ENCODE measurements around the gene TOR1B.

Gene TOR1B

DNA sequence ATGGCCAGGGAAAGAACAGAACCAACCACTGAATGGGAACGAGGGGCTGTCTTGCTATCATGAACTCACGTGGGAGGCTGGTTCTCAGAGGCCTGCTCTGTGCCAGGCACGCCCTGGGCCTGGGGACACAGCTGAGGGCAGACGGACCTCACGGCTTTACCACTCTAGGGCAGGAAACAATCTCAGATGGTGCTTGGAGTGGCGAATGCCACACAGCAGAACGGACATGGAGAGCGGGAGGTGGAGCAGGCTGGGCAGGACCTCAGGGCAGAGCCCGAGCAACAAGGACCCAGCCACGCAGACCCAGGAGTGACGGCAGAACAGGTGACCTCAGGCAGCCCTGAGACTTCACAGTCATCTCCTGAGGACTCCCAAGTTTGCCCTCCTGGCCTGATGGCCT is 12.3 kb downstream of the TOR1B start:
- Histone ChIP-seq H3K4me1 (ENCODE audit: control insufficient read depth, low read length) (no peaks in the 10 kb centered on the region), H3K4me3 (ENCODE audit: low read length) (no peak overlapping the region), H3F3A (ENCODE audit: control insufficient read depth, insufficient read depth) (no peaks in the 10 kb centered on the region), H3K36me3 (ENCODE audit: control insufficient read depth, low read length) (peaks cover 75% of the 10 kb centered on the region), H3K4me2 (ENCODE audit: low read length) (no peak overlapping the region), H3K9me3 (ENCODE audit: control insufficient read depth, insufficient read depth, low read length) (no peaks in the 10 kb centered on the region), H4K20me1 (ENCODE audit: control insufficient read depth, insufficient read depth, low read depth, low read length) (no peaks in the 10 kb centered on the region), H3K79me2 (ENCODE audit: control insufficient read depth, low read length) (0 out of 2 replicates have a peak, but pooled peaks cover 4% of the 10 kb centered on the region), H3K27ac (ENCODE audit: low read depth, low read length) (no peak overlapping the region), H3K27me3 (ENCODE audit: control insufficient read depth, low read length) (no peaks in the 10 kb centered on the region), H3K9me2 (replicated peaks; ENCODE audit: control insufficient read depth, low read length) (no peaks in the 10 kb centered on the region)
- TF ChIP-seq, protein P1, sequence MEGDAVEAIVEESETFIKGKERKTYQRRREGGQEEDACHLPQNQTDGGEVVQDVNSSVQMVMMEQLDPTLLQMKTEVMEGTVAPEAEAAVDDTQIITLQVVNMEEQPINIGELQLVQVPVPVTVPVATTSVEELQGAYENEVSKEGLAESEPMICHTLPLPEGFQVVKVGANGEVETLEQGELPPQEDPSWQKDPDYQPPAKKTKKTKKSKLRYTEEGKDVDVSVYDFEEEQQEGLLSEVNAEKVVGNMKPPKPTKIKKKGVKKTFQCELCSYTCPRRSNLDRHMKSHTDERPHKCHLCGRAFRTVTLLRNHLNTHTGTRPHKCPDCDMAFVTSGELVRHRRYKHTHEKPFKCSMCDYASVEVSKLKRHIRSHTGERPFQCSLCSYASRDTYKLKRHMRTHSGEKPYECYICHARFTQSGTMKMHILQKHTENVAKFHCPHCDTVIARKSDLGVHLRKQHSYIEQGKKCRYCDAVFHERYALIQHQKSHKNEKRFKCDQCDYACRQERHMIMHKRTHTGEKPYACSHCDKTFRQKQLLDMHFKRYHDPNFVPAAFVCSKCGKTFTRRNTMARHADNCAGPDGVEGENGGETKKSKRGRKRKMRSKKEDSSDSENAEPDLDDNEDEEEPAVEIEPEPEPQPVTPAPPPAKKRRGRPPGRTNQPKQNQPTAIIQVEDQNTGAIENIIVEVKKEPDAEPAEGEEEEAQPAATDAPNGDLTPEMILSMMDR (IDR thresholded peaks at IDR 0.05; ENCODE audit: low read depth, low read length, poor library complexity, severe bottlenecking) = no peak
- no peak for TF ChIP-seq EZH2phosphoT487 (IDR thresholded peaks at IDR 0.05; ENCODE audit: borderline replicate concordance, low read length)

- H3K4me1 ChIP-seq (ENCODE audit: control insufficient read depth, low read length) = no peaks in the 10 kb centered on the region
- no peaks in the 10 kb centered on the region for H4K20me1 ChIP-seq (ENCODE audit: control insufficient read depth, insufficient read depth, low read depth, low read length)
- H3K27ac ChIP-seq (ENCODE audit: low read depth, low read length) = no peak overlapping the region
- H3K79me2 ChIP-seq (ENCODE audit: control insufficient read depth, low read length) = peaks cover 17% of the 10 kb centered on the region
- no peak for TF ChIP-seq EZH2phosphoT487 (IDR thresholded peaks at IDR 0.05; ENCODE audit: borderline replicate concordance, low read length)
- TF ChIP-seq, protein P1 (IDR thresholded peaks at IDR 0.05; ENCODE audit: low read depth, low read length, poor library complexity, severe bottlenecking) = no peak
- no peak overlapping the region for H3K4me2 ChIP-seq (ENCODE audit: low read length)
- no peaks in the 10 kb centered on the region for H3K9me3 ChIP-seq (ENCODE audit: control insufficient read depth, insufficient read depth, low read length)
- no peaks in the 10 kb centered on the region for H3K27me3 ChIP-seq (ENCODE audit: control insufficient read depth, low read length)
- H3F3A ChIP-seq (ENCODE audit: control insufficient read depth, insufficient read depth) = no peaks in the 10 kb centered on the region
- H3K9me2 ChIP-seq (replicated peaks; ENCODE audit: control insufficient read depth, low read length) = no peaks in the 10 kb centered on the region
- H3K4me3 ChIP-seq (ENCODE audit: low read length) = no peak overlapping the region
- peaks cover 76% of the 10 kb centered on the region for H3K36me3 ChIP-seq (ENCODE audit: control insufficient read depth, low read length)
Observed at GRCh38 chr9:129816501-129817435, 13.8 kb downstream of the TOR1B start.

DNA sequence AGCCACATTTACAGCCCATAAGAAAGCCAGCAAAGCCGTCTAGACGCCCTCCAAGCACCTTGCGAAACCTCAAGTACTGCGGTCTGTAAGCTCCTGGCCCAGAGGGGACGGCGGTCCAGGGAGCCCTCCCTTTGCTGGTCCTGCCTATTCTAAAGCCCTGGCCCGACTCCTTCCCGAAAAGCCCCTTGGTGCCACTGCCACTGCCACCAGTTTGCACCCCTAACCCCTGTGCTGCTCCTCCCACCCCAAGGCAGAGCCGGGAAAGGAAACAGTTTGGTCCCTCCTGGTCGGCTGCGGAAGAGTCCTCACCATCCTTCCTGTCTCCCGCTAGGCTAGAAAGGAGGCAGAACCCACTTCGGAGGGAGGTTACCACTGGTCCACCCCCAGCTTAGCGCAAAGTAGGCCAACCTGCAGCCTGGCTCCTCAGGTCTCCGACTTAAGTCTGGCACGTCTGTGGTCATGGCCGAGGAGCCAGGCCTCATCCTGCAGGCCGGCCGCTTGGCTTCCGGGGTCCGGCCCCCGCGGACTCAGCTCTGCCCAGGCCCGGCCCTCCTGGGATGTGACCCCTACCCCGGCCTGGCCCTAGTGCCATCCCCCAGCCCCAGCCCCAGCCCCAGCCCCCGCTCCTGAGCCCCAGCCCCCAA is 20.0 kb downstream of the TOR1B start:
- Histone ChIP-seq H3K9me3 (ENCODE audit: control insufficient read depth, insufficient read depth, low read length) (no peaks in the 10 kb centered on the region), H3K27ac (ENCODE audit: low read depth, low read length) (no peak overlapping the region), H4K20me1 (ENCODE audit: control insufficient read depth, insufficient read depth, low read depth, low read length) (no peaks in the 10 kb centered on the region), H3K36me3 (ENCODE audit: control insufficient read depth, low read length) (peaks cover 56% of the 10 kb centered on the region), H3K4me3 (ENCODE audit: low read length) (peak overlapping the region; percentile 82), H3K4me2 (ENCODE audit: low read length) (peak overlapping the region; percentile 67), H3K27me3 (ENCODE audit: control insufficient read depth, low read length) (no peaks in the 10 kb centered on the region), H3K79me2 (ENCODE audit: control insufficient read depth, low read length) (peaks cover 33% of the 10 kb centered on the region), H3K9me2 (replicated peaks; ENCODE audit: control insufficient read depth, low read length) (no peaks in the 10 kb centered on the region), H3K4me1 (ENCODE audit: control insufficient read depth, low read length) (peaks cover 6% of the 10 kb centered on the region), H3F3A (ENCODE audit: control insufficient read depth, insufficient read depth) (peaks cover 14% of the 10 kb centered on the region)
- no peak for TF ChIP-seq EZH2phosphoT487 (IDR thresholded peaks at IDR 0.05; ENCODE audit: borderline replicate concordance, low read length)
- TF ChIP-seq, protein P1 (IDR thresholded peaks at IDR 0.05; ENCODE audit: low read depth, low read length, poor library complexity, severe bottlenecking) = no peak

Measured in DOHH2 (cell line).